GM12892 (cell line): ENCODE measurements around the gene TLCD4.
"Not testable (repeated sequence)": the region's sequence is repeated elsewhere in the genome, so short reads cannot be mapped to it uniquely, and the experiment has no call there.

Experiments used
- POLR2A ChIP-seq: IDR thresholded peaks from 2 replicates; pipeline ENCODE4 v1.6.1; 2011; ENCODE audit warnings: low read depth, low read length, control low read depth
- POLR2AphosphoS5 ChIP-seq: IDR thresholded peaks from 2 replicates; pipeline ENCODE4 v1.6.1; 2011; ENCODE audit warnings: low read depth, low read length, control low read depth
- TAF1 ChIP-seq: IDR thresholded peaks from 2 replicates; pipeline ENCODE4 v1.6.1; 2011; ENCODE audit warnings: low read depth, mild to moderate bottlenecking, control low read depth, low read length, borderline replicate concordance

GRCh38 chr1:95091290-95091689, 25.9 kb upstream of the TLCD4 start:
- TF ChIP-seq POLR2A, POLR2AphosphoS5, TAF1: not testable (repeated sequence)
